Right renal pelvis (tissue), 4 donors: Measurements from ENCODE around the gene ZNF222. TPM values are rescaled to one million over a fixed set of nuclear protein-coding genes. Genes with fewer than 3 reads are reported as not detected.

ENCODE experiments used
- DNase-seq, 4 donors: peaks; one replicate each; pipeline ENCODE4 v3.0.0-alpha.2; 2013; ENCODE audit warnings: low read depth in 4 of 4, low spot score in 3 of 4, missing footprints in 1 of 4
- polyA plus RNA-seq, 4 donors: library from polyadenylated mRNA; unstranded; fragments of 120-200 nt; gene quantifications; one replicate each; pipeline ENCODE4 v1.2.1, GENCODE V29; 2013; ENCODE audit not compliant: insufficient read length in 4 of 4

Gene ZNF222
- polyA plus RNA-seq, result 10 to 100 TPM in 2 of 4 donors, 1 to 10 TPM in 2; 8.4 to 12.3 (median 10.1) TPM

DNA sequence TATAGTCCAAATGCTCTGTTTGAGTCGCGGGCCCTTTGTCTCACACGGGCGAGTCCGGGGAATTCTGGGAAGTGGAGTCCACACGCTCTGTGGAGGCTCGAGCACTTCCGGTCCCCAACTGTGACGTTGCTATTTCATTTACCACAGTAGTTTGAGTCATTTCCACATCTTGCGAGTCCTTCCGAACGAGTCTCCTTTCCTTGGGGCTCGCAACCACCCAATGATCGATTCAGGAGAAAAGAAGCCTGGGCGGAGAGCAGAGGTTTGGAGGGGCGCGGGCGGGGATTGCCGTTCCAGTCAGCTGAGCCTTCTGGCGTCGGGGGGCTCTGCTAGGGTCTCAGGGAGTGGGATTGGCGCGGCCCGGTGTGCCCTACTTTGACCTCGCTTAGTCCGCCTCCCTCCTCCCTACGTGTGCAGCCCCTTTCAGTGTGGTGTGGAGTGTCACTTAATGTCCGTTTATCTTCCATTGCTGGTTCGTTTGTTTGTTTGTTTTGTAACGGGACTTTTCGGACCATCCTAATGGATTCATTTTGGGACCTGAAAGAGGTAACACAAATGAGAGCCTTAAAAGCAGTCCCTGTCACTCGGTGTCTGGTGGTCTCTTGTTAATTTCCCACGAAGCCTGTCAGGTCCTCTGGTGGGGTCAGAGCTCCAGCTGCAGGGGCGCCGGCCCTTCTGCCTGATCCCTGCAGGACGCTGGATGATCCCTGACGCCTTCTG, at the start of gene ZNF222:
ZNF222 (plus strand) TSS at position 163 of the 720 bp plus-strand sequence; CDS start at position 221, 58 bp downstream.
- DNase-seq, result peak; percentile 70 to 81 (median 79)

DNA sequence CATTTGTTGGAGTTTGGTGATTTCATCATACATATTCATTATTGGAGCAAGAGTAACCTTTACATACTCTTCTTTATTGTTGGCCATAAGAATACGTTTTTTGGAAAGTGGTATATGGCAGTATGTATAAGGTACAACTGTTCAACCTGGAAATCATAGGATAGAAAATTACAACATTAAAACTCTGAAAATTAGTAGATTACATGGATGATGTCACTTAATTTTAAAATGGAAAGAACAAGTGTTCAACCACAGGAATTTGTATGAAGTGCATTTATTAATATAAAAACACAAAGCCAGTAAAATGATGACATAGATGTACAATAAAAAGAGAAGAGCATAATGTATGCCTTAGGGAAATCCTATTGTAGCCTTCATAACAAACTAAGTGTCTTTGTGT, 48.4 kb upstream of the ZNF222 start:
- no peak for DNase-seq

DNA sequence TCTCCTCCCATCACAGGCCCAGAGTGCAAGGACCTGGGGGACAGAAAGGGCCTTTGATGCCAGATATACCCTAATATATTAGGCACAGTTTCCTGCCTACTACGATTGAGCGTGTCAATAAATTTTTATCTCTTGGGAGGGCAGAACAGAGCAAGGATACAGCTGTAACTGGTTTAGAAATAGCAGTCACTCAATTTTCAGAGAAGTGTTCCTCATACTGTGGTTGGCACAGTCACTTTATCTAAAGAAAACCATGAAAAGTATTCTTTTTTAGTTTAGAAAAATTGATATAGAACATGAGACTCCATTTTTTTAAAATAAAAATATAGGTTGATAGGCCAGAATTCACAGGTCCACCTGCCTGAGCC, 41.7 kb upstream of the ZNF222 start:
- DNase-seq, result no peak

- peak; percentile 85 to 95 (median 92) for DNase-seq
Observed at GRCh38 chr19:43983912-43984686, 41.1 kb upstream of the ZNF222 start, which contains the start of gene ZNF155. ZNF155 (plus strand) TSS chr19:43984188; CDS start chr19:43988544, 4,356 bp downstream.

- no peak for DNase-seq
Observed at GRCh38 chr19:43984687-43985000, 40.5 kb upstream of the ZNF222 start.

GRCh38 chr19:43997631-43998290, 27.4 kb upstream of the ZNF222 start:
- no peak for DNase-seq

GRCh38 chr19:44002212-44002565, 23.0 kb upstream of the ZNF222 start:
- no peak for DNase-seq

- peak; percentile 81 to 95 (median 95) for DNase-seq
Observed at GRCh38 chr19:44002566-44003460, 22.4 kb upstream of the ZNF222 start, which contains the start of gene ZNF230. ZNF230 (plus strand) TSS chr19:44002957; CDS start chr19:44007079, 4,122 bp downstream.

GRCh38 chr19:44003461-44004009, 21.6 kb upstream of the ZNF222 start:
- DNase-seq, result no peak

- DNase-seq, result no peak
Observed at GRCh38 chr19:44005973-44006372, 19.2 kb upstream of the ZNF222 start.

DNA sequence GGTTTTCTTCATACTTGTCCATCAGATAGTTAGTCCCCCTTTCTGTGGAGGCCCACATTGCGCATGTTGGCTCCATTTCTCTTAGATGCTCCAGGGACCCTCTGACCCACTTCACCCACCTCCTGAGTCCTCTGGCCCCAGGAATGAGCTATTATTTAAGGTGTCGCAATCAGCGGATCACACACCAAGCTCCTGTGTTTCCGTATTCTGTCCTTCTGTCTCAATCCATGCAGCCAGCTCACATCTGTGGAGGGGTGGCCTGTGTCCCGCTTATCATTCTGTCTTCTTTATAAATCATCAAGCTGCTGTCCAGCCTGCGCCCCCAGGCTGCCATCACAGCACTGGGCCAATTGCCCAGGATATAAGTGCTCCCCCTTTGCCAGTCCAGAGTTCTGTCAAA, 17.7 kb upstream of the ZNF222 start:
- no peak for DNase-seq

DNA sequence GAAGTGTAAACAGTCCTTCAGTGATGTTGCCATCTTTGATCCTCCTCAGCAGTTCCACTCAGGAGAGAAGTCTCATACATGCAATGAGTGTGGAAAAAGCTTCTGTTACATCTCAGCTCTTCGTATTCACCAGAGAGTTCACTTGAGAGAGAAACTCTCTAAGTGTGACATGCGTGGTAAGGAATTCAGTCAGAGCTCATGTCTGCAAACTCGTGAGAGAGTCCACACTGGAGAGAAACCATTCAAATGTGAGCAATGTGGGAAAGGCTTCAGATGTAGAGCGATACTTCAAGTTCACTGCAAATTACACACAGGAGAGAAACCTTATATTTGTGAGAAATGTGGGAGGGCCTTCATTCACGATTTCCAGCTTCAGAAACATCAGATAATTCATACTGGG, 14.7 kb upstream of the ZNF222 start:
- no peak for DNase-seq

- no peak for DNase-seq
Observed at GRCh38 chr19:44019498-44019897, 5.7 kb upstream of the ZNF222 start.

GRCh38 chr19:44021221-44021620, 4.0 kb upstream of the ZNF222 start:
- no peak for DNase-seq

DNA sequence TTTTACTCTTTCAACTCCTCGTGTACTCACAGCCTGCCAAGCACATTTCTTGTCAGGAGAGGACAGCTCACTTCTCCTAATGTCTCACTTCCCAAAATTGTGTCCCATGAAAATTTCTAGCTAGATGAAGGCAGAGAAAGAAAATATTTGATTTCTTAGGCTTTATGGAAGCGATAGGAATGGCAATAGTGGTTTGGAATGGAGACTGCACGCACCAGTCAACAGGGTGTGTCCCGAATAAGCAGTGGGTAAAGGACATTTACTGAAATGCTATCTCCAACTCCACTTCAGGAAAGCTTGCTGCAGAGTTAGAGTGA, 321 bp upstream of the ZNF222 start:
- DNase-seq, result no peak

DNA sequence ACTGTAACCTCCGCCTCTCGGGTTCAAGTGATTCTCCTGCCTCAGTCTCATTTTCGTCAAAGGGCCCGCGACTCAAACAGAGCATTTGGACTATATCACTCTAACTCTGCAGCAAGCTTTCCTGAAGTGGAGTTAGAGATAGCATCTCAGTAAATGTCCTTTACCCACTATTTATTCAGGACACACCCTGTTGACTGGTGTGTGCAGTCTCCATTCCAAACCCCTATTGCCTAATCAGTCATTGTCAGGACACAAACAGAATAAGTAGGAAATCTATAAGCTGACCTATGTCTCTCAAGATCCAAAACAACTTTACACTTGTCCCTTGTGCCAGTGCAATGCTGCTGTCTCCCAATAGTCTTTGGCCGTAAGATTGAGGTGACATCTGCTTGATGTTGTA, 1.4 kb downstream of the ZNF222 start:
- DNase-seq, result no peak

DNA sequence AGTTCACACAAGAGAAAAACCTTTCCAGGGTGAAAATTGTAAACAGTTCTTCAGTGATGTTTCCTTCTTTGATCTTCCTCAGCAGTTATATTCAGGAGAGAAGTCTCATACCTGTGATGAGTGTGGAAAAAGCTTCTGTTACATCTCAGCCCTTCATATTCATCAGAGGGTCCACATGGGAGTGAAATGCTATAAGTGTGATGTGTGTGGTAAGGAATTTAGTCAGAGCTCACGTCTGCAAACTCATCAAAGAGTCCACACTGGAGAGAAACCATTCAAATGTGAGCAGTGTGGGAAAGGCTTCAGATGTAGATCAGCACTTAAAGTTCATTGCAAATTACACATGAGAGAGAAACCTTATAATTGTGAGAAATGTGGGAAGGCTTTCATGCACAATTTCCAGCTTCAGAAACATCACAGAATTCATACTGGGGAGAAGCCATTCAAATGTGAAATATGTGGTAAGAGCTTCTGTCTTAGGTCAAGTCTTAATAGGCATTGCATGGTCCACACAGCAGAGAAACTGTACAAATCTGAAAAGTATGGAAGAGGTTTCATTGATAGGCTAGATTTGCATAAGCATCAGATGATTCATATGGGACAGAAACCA, 6.9 kb downstream of the ZNF222 start:
- DNase-seq, result no peak

DNA sequence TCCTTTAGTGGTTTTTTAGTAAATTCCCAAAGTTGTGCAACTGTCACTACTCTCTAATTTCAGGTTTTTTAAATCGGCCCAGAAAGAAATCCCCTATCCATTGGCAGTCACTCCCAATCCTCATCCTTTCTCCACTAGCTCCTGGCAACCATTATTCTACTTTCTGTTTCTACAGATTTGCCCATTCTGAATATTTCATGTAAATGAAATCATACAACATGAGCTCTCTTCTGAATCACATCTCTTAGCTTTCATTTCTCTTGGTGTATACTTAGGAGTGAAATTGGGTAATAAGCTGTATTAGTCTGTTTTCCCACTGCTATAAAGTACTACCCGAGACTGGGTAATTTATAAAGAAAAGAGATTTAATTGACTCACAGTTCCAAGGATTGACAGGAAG, 17.0 kb downstream of the ZNF222 start:
- DNase-seq, result no peak

DNA sequence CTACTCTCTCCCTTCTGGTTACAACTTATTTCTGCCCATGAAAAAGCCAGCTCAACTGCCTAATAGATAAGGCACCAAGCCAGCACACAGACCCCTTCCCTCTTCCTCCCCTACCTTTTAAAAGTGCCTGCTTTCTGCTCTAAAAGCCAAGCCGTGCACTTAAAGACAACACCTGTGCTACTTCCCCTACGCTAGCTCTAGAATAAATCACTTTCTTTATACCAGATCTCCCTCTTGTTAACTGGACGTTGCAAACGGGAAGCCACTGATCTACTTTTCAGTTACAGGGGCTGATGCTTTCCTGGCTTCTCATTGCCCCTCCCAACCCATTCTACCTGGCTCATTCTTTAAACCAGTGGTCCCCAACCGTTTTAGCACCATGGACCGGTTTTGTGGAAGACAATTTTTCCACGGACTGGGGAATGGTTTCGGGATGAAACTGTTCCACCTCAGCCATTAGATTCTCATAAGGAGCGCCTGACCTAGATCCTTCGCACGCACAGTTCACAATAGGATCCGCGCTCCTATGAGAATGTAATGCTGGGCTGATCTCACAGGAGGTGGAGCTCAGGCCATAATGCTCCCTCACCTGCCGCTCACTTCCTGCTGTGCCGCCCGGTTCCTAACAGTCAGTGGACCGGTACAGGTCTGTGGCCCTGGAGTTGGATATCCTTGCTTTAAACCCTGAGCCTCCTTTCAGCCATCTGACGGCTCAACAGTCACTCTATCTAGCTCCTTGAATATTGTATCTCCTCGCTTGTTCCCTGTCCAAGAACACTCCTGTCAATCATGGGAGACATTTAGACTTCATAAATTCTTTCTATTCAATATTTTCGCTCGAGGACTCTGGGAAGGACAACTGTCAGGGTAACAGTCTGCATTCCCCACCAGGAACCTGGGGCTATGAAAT, 25.8 kb downstream of the ZNF222 start:
- peak in 1 of 4 donors; percentile 23 for DNase-seq
